SK-N-SH (cell line): ENCODE data around the gene USP13.

ENCODE experiments used
- EP300 ChIP-seq, 2 experiments: IDR thresholded peaks; 2 replicates each; pipeline versions ENCODE4 v1.4.0 to v1.6.1; 2012; ENCODE audit warnings: borderline replicate concordance in 1 of 2, low read depth in 1 of 2, low read length in 1 of 2
- EZH2phosphoT487 ChIP-seq: fragments of 200-600 bp; sonication (generic); IDR thresholded peaks from 2 replicates; pipeline ENCODE4 v1.6.1; 2017; ENCODE audit warnings: low read depth, mixed run types, mild to moderate bottlenecking, antibody characterized with exemption, moderate library complexity, borderline replicate concordance
- GABPA ChIP-seq: IDR thresholded peaks from 2 replicates; pipeline ENCODE4 v1.4.0; 2012; ENCODE audit warnings: low read depth, mild to moderate bottlenecking
- JUND ChIP-seq: IDR thresholded peaks from 2 replicates; pipeline ENCODE4 v1.4.0; 2012
- POLR2AphosphoS5 ChIP-seq: IDR thresholded peaks from 2 replicates; pipeline ENCODE4 v1.6.1; 2012; ENCODE audit warnings: low read depth, low read length
- TAF1 ChIP-seq: IDR thresholded peaks from 2 replicates; pipeline ENCODE4 v1.6.1; 2012; ENCODE audit warnings: low read depth, mild to moderate bottlenecking, low read length, moderate library complexity, borderline replicate concordance
- YY1 ChIP-seq: IDR thresholded peaks from 2 replicates; pipeline ENCODE4 v1.4.0; 2012; ENCODE audit warnings: low read depth, mild to moderate bottlenecking
- TF ChIP-seq, protein P1 (sequence below): IDR thresholded peaks from 2 replicates; pipeline ENCODE4 v1.4.0; 2012; ENCODE audit warnings: low read depth
- TF ChIP-seq, protein P2 (sequence below): IDR thresholded peaks from 2 replicates; pipeline ENCODE4 v1.6.1; 2012; ENCODE audit warnings: mild to moderate bottlenecking, low read depth, low read length, moderate library complexity
- TF ChIP-seq, protein P3 (sequence below): fragments of 150-350 bp; IDR thresholded peaks from 2 replicates; pipeline ENCODE4 v1.6.1; 2017; ENCODE audit warnings: antibody characterized with exemption, low read length, low read depth, borderline replicate concordance

DNA sequence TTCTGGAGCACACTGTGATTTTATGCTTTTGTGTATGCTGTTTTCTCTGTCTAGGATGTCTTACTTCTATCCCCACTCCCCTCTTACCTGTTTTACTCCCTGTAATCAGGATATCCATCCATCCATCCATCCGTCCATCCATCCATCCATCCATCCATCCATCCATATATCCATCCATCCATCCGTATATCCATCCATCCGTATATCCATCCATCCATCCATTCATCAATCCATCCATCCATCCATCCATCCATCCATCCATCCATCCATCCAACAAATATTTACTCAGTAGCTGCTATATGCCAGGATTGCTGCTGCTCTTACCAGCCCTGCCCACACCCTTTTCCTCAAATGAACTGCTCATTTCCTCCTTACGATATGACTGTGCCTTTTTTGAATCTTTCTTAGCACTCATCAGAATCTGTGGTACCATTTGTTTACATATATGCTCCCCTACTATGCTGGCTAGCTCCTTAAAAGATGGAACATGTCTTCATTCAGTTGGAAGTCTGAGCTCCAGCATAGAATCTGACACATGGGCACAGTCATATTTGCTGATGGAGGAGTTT, 35.2 kb downstream of the USP13 start:
- TF ChIP-seq POLR2AphosphoS5, result no peak
- TF ChIP-seq, protein P1, sequence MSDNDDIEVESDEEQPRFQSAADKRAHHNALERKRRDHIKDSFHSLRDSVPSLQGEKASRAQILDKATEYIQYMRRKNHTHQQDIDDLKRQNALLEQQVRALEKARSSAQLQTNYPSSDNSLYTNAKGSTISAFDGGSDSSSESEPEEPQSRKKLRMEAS, result no peak
- no peak for TF ChIP-seq YY1
- TF ChIP-seq, protein P2, sequence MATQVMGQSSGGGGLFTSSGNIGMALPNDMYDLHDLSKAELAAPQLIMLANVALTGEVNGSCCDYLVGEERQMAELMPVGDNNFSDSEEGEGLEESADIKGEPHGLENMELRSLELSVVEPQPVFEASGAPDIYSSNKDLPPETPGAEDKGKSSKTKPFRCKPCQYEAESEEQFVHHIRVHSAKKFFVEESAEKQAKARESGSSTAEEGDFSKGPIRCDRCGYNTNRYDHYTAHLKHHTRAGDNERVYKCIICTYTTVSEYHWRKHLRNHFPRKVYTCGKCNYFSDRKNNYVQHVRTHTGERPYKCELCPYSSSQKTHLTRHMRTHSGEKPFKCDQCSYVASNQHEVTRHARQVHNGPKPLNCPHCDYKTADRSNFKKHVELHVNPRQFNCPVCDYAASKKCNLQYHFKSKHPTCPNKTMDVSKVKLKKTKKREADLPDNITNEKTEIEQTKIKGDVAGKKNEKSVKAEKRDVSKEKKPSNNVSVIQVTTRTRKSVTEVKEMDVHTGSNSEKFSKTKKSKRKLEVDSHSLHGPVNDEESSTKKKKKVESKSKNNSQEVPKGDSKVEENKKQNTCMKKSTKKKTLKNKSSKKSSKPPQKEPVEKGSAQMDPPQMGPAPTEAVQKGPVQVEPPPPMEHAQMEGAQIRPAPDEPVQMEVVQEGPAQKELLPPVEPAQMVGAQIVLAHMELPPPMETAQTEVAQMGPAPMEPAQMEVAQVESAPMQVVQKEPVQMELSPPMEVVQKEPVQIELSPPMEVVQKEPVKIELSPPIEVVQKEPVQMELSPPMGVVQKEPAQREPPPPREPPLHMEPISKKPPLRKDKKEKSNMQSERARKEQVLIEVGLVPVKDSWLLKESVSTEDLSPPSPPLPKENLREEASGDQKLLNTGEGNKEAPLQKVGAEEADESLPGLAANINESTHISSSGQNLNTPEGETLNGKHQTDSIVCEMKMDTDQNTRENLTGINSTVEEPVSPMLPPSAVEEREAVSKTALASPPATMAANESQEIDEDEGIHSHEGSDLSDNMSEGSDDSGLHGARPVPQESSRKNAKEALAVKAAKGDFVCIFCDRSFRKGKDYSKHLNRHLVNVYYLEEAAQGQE, result no peak
- no peak for TF ChIP-seq JUND
- no peak for TF ChIP-seq TAF1
- TF ChIP-seq, protein P3, sequence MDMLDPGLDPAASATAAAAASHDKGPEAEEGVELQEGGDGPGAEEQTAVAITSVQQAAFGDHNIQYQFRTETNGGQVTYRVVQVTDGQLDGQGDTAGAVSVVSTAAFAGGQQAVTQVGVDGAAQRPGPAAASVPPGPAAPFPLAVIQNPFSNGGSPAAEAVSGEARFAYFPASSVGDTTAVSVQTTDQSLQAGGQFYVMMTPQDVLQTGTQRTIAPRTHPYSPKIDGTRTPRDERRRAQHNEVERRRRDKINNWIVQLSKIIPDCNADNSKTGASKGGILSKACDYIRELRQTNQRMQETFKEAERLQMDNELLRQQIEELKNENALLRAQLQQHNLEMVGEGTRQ, result no peak
- TF ChIP-seq EP300 (IDR thresholded peaks at IDR 0.05; ENCODE audit: borderline replicate concordance in 1 of 2, low read depth in 1 of 2, low read length in 1 of 2), result no peak
- TF ChIP-seq EZH2phosphoT487, result no peak
- no peak for TF ChIP-seq GABPA
